ENCODE results near the gene LYSMD2. TPM values are rescaled to one million over a fixed set of nuclear protein-coding genes. Genes with fewer than 3 reads are reported as not detected.

The LYSMD2 gene
- total and polyA plus RNA-seq, 9 of the 15 experiments (the other 6 are each of a cell fraction or from before 2014, with no cell fraction given) = 4.3 to 30.3 (median 9.8) TPM

- TF ChIP-seq, protein P1, sequence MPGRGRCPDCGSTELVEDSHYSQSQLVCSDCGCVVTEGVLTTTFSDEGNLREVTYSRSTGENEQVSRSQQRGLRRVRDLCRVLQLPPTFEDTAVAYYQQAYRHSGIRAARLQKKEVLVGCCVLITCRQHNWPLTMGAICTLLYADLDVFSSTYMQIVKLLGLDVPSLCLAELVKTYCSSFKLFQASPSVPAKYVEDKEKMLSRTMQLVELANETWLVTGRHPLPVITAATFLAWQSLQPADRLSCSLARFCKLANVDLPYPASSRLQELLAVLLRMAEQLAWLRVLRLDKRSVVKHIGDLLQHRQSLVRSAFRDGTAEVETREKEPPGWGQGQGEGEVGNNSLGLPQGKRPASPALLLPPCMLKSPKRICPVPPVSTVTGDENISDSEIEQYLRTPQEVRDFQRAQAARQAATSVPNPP (IDR thresholded peaks at IDR 0.05; ENCODE audit: borderline replicate concordance, insufficient read depth, insufficient read length) = no peak
- TF ChIP-seq, protein P2, sequence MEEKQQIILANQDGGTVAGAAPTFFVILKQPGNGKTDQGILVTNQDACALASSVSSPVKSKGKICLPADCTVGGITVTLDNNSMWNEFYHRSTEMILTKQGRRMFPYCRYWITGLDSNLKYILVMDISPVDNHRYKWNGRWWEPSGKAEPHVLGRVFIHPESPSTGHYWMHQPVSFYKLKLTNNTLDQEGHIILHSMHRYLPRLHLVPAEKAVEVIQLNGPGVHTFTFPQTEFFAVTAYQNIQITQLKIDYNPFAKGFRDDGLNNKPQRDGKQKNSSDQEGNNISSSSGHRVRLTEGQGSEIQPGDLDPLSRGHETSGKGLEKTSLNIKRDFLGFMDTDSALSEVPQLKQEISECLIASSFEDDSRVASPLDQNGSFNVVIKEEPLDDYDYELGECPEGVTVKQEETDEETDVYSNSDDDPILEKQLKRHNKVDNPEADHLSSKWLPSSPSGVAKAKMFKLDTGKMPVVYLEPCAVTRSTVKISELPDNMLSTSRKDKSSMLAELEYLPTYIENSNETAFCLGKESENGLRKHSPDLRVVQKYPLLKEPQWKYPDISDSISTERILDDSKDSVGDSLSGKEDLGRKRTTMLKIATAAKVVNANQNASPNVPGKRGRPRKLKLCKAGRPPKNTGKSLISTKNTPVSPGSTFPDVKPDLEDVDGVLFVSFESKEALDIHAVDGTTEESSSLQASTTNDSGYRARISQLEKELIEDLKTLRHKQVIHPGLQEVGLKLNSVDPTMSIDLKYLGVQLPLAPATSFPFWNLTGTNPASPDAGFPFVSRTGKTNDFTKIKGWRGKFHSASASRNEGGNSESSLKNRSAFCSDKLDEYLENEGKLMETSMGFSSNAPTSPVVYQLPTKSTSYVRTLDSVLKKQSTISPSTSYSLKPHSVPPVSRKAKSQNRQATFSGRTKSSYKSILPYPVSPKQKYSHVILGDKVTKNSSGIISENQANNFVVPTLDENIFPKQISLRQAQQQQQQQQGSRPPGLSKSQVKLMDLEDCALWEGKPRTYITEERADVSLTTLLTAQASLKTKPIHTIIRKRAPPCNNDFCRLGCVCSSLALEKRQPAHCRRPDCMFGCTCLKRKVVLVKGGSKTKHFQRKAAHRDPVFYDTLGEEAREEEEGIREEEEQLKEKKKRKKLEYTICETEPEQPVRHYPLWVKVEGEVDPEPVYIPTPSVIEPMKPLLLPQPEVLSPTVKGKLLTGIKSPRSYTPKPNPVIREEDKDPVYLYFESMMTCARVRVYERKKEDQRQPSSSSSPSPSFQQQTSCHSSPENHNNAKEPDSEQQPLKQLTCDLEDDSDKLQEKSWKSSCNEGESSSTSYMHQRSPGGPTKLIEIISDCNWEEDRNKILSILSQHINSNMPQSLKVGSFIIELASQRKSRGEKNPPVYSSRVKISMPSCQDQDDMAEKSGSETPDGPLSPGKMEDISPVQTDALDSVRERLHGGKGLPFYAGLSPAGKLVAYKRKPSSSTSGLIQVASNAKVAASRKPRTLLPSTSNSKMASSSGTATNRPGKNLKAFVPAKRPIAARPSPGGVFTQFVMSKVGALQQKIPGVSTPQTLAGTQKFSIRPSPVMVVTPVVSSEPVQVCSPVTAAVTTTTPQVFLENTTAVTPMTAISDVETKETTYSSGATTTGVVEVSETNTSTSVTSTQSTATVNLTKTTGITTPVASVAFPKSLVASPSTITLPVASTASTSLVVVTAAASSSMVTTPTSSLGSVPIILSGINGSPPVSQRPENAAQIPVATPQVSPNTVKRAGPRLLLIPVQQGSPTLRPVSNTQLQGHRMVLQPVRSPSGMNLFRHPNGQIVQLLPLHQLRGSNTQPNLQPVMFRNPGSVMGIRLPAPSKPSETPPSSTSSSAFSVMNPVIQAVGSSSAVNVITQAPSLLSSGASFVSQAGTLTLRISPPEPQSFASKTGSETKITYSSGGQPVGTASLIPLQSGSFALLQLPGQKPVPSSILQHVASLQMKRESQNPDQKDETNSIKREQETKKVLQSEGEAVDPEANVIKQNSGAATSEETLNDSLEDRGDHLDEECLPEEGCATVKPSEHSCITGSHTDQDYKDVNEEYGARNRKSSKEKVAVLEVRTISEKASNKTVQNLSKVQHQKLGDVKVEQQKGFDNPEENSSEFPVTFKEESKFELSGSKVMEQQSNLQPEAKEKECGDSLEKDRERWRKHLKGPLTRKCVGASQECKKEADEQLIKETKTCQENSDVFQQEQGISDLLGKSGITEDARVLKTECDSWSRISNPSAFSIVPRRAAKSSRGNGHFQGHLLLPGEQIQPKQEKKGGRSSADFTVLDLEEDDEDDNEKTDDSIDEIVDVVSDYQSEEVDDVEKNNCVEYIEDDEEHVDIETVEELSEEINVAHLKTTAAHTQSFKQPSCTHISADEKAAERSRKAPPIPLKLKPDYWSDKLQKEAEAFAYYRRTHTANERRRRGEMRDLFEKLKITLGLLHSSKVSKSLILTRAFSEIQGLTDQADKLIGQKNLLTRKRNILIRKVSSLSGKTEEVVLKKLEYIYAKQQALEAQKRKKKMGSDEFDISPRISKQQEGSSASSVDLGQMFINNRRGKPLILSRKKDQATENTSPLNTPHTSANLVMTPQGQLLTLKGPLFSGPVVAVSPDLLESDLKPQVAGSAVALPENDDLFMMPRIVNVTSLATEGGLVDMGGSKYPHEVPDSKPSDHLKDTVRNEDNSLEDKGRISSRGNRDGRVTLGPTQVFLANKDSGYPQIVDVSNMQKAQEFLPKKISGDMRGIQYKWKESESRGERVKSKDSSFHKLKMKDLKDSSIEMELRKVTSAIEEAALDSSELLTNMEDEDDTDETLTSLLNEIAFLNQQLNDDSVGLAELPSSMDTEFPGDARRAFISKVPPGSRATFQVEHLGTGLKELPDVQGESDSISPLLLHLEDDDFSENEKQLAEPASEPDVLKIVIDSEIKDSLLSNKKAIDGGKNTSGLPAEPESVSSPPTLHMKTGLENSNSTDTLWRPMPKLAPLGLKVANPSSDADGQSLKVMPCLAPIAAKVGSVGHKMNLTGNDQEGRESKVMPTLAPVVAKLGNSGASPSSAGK (IDR thresholded peaks at IDR 0.05) = no peak
- TF ChIP-seq CTBP1 (IDR thresholded peaks at IDR 0.05; ENCODE audit: borderline replicate concordance) = 0 out of 2 replicates have a peak, but pooled peaks have one; percentile 17
- no peak for TF ChIP-seq ATF3 (IDR thresholded peaks at IDR 0.05)
- TF ChIP-seq ATF3 (CRISPR knock-in tag; conservative IDR thresholded peaks at IDR 0.05) = no peak
- TF ChIP-seq TRIM24 (IDR thresholded peaks at IDR 0.05) = no peak
- no peak for TF ChIP-seq MTA3 (IDR thresholded peaks at IDR 0.05; ENCODE audit: borderline replicate concordance)
- no peak for TF ChIP-seq CREB3L1 (IDR thresholded peaks at IDR 0.05; ENCODE audit: borderline replicate concordance, low read depth)
- no peak for TF ChIP-seq SP1 (CRISPR knock-in tag; IDR thresholded peaks at IDR 0.05)
Measured at GRCh38 chr15:51775967-51776816, 38.7 kb upstream of the LYSMD2 start (continued).

Measured in K562 (cell line).